Liver (tissue), 9 donors: ENCODE measurements around the gene ZGPAT. TPM values are rescaled to one million over a fixed set of nuclear protein-coding genes. Genes with fewer than 3 reads are reported as not detected.

Source experiments
- DNase-seq: peaks from one replicate; pipeline ENCODE4 v3.0.0-alpha.2; 2017; ENCODE audit warnings: low spot score
- H3K27ac ChIP-seq, 2 donors: one replicate each; pipeline ENCODE4 v1.7.0; 2013; ENCODE audit warnings: inconsistent platforms in 2 of 2, low read length in 2 of 2, control low read depth in 1 of 2, low read depth in 1 of 2, mild to moderate bottlenecking in 1 of 2
- H3K27me3 ChIP-seq, 4 donors: one replicate each; pipeline versions ENCODE4 v1.6.1 to v1.7.0; 2013; ENCODE audit warnings: low read length in 3 of 4, inconsistent platforms in 1 of 4, mild to moderate bottlenecking in 1 of 4, moderate library complexity in 1 of 4; ENCODE audit not compliant: control insufficient read depth in 4 of 4, insufficient read depth in 4 of 4
- H3K36me3 ChIP-seq, 4 donors: one replicate each; pipeline versions ENCODE4 v1.6.1 to v1.7.0; 2013; ENCODE audit warnings: low read length in 3 of 4, mild to moderate bottlenecking in 3 of 4, low read depth in 1 of 4, moderate library complexity in 1 of 4; ENCODE audit not compliant: control insufficient read depth in 4 of 4, insufficient read depth in 3 of 4
- H3K4me1 ChIP-seq, 4 donors: one replicate each; pipeline versions ENCODE4 v1.6.1 to v1.7.0; 2013; ENCODE audit warnings: low read length in 3 of 4, mild to moderate bottlenecking in 3 of 4, moderate library complexity in 1 of 4; ENCODE audit not compliant: control insufficient read depth in 4 of 4, insufficient read depth in 4 of 4
- H3K4me3 ChIP-seq, 3 donors: one replicate each; pipeline versions ENCODE4 v1.6.1 to v1.7.0; 2013; ENCODE audit warnings: low read length in 3 of 3, control low read depth in 1 of 3, low read depth in 1 of 3, mild to moderate bottlenecking in 1 of 3
- H3K9ac ChIP-seq, 2 donors: one replicate each; pipeline ENCODE4 v1.7.0; 2013; ENCODE audit warnings: low read length in 2 of 2, mild to moderate bottlenecking in 2 of 2, moderate library complexity in 2 of 2, control low read depth in 1 of 2, low read depth in 1 of 2
- H3K9me3 ChIP-seq, 4 donors: one replicate each; pipeline versions ENCODE4 v1.6.1 to v1.7.0; 2013; ENCODE audit warnings: low read length in 3 of 4; ENCODE audit not compliant: control insufficient read depth in 4 of 4
- ATF3 ChIP-seq: IDR thresholded peaks from 2 replicates; pipeline ENCODE4 v1.6.1; 2016; ENCODE audit warnings: antibody characterized with exemption
- CTCF ChIP-seq: fragments of 150-350 bp; IDR thresholded peaks from 2 replicates; pipeline ENCODE4 v1.5.1; 2017; ENCODE audit warnings: improper control_type of control experiment, low read depth, low read length; ENCODE audit not compliant: missing input control
- EGR1 ChIP-seq, 2 donors: IDR thresholded peaks; 2 replicates each; pipeline ENCODE4 v1.6.1; 2016 to 2018; ENCODE audit warnings: antibody characterized with exemption in 2 of 2, low read depth in 2 of 2
- FOXA1 ChIP-seq: IDR thresholded peaks from 2 replicates; pipeline ENCODE4 v1.6.1; 2016; ENCODE audit warnings: antibody characterized with exemption
- FOXA2 ChIP-seq: IDR thresholded peaks from 2 replicates; pipeline ENCODE4 v1.6.1; 2016; ENCODE audit warnings: antibody characterized with exemption
- GABPA ChIP-seq, 2 donors: IDR thresholded peaks in 1 of 2; conservative IDR thresholded peaks in 1 of 2; 2 replicates each; pipeline ENCODE4 v1.6.1; 2016; ENCODE audit warnings: antibody characterized with exemption in 2 of 2, mild to moderate bottlenecking in 1 of 2, moderate library complexity in 1 of 2
- HNF4A ChIP-seq, 2 donors: conservative IDR thresholded peaks; 2 replicates each; pipeline ENCODE4 v1.6.1; 2016; ENCODE audit warnings: antibody characterized with exemption in 2 of 2, mild to moderate bottlenecking in 2 of 2
- HNF4G ChIP-seq: IDR thresholded peaks from 2 replicates; pipeline ENCODE4 v1.6.1; 2016; ENCODE audit warnings: antibody characterized with exemption
- JUND ChIP-seq, 2 donors: IDR thresholded peaks; 2 replicates each; pipeline ENCODE4 v1.6.1; 2016; ENCODE audit warnings: antibody characterized with exemption in 2 of 2
- MAX ChIP-seq: IDR thresholded peaks from 2 replicates; pipeline ENCODE4 v1.6.1; 2016; ENCODE audit warnings: antibody characterized with exemption
- NR2F2 ChIP-seq: IDR thresholded peaks from 2 replicates; pipeline ENCODE4 v1.6.1; 2016; ENCODE audit warnings: antibody characterized with exemption
- RAD21 ChIP-seq, 2 donors: IDR thresholded peaks; 2 replicates each; pipeline ENCODE4 v1.6.1; 2016; ENCODE audit warnings: antibody characterized with exemption in 2 of 2, mild to moderate bottlenecking in 2 of 2
- REST ChIP-seq: IDR thresholded peaks from 2 replicates; pipeline ENCODE4 v1.6.1; 2016; ENCODE audit warnings: antibody characterized with exemption, mild to moderate bottlenecking
- RXRA ChIP-seq, 2 donors: IDR thresholded peaks; 2 replicates each; pipeline ENCODE4 v1.6.1; 2017 to 2018; ENCODE audit warnings: antibody characterized with exemption in 2 of 2, mild to moderate bottlenecking in 1 of 2
- SP1 ChIP-seq: IDR thresholded peaks from 2 replicates; pipeline ENCODE4 v1.6.1; 2018; ENCODE audit warnings: antibody characterized with exemption, mild to moderate bottlenecking
- TAF1 ChIP-seq: conservative IDR thresholded peaks from 2 replicates; pipeline ENCODE4 v1.6.1; 2016; ENCODE audit warnings: antibody characterized with exemption, mild to moderate bottlenecking
- YY1 ChIP-seq: IDR thresholded peaks from 2 replicates; pipeline ENCODE4 v1.6.1; 2016; ENCODE audit warnings: antibody characterized with exemption, mild to moderate bottlenecking
- ZBTB33 ChIP-seq: IDR thresholded peaks from 2 replicates; pipeline ENCODE4 v1.6.1; 2016; ENCODE audit warnings: antibody characterized with exemption
- WGBS: extraction: QIAGEN DNeasy Blood & Tissue Kit; methylation state at CpG from one replicate; pipeline ENCODE4 v1.1.7; 2013; 5-methylcytosine and 5-hydroxymethylcytosine counted together
- polyA plus RNA-seq, 2 donors: library from polyadenylated mRNA; stranded (reverse) in 1 of 2; unstranded in 1 of 2; fragments of 200-250 nt in 1 of 2; fragments of >200 nt in 1 of 2; fragmentation: Nextera tagmentation in 1 of 2; extraction: Ambion mirVana in 1 of 2; gene quantifications; one replicate each; pipeline versions ENCODE4 v1.2.1 to v1.2.3, GENCODE V29; 2013 to 2015
- total RNA-seq, 2 donors: library from RNA; depleted of rRNA; stranded (reverse); fragments of >200 nt; gene quantifications; one replicate each; pipeline ENCODE4 v1.2.3, GENCODE V29; 2014
- donor health status: healthy.
- donor health status: healthy.
- donor health status: healthy.
- donor health status: healthy.
- donor health status: healthy.

ZGPAT gene
- total and polyA plus RNA-seq, 4 donors = 10.3 to 90.5 (median 20.5) TPM

GRCh38 chr20:63691711-63692435 lies 16.0 kb upstream of the ZGPAT start:
- H3K27ac ChIP-seq = no peak overlapping the region
- WGBS = 88% methylated on average over 21 of the region's 21 CpGs
- H3K4me1 ChIP-seq = peaks cover 3 to 18% (median 6%) of the 10 kb centered on the region in 4 donors
- TF ChIP-seq HNF4G = no peak
- TF ChIP-seq HNF4A (conservative IDR thresholded peaks at IDR 0.05) = no peak
- TF ChIP-seq FOXA2 = no peak
- no peak for TF ChIP-seq NR2F2
- TF ChIP-seq RAD21 (IDR thresholded peaks at IDR 0.05) = no peak
- no peak for TF ChIP-seq JUND (IDR thresholded peaks at IDR 0.05)
- TF ChIP-seq EGR1 (IDR thresholded peaks at IDR 0.05; ENCODE audit: low read depth in 2 of 2) = no peak
- no peak for TF ChIP-seq CTCF
- no peak for TF ChIP-seq YY1
- no peak for TF ChIP-seq ATF3
- TF ChIP-seq SP1 = no peak
- TF ChIP-seq MAX = no peak
- TF ChIP-seq FOXA1 = no peak
- TF ChIP-seq ZBTB33 = no peak
- TF ChIP-seq REST = no peak
- no peak for TF ChIP-seq TAF1
- no peak for TF ChIP-seq RXRA (IDR thresholded peaks at IDR 0.05)
- TF ChIP-seq GABPA (IDR thresholded peaks at IDR 0.05 in 1 of 2, conservative IDR thresholded peaks at IDR 0.05 in 1 of 2) = no peak
- H3K36me3 ChIP-seq = peaks cover 0 to 3% (median 0%) of the 10 kb centered on the region in 4 donors
- H3K9me3 ChIP-seq = no peaks in the 10 kb centered on the region
- DNase-seq = no peak
- H3K4me3 ChIP-seq = no peak overlapping the region
- no peaks in the 10 kb centered on the region for H3K27me3 ChIP-seq
- H3K9ac ChIP-seq = no peak overlapping the region
